Mesodermal cell (in vitro differentiated cells): ENCODE results near the gene CRACR2A.

ENCODE experiments used
- H3K27ac ChIP-seq: 2 replicates; pipeline ENCODE4 v1.7.0; 2013; ENCODE audit warnings: mild to moderate bottlenecking, low read depth, low read length, moderate library complexity; ENCODE audit not compliant: severe bottlenecking
- H3K36me3 ChIP-seq: 2 replicates; pipeline ENCODE4 v1.7.1; 2013; ENCODE audit warnings: mild to moderate bottlenecking, low read length, moderate library complexity; ENCODE audit not compliant: control insufficient read depth, insufficient read depth
- H3K4me1 ChIP-seq: one replicate; pipeline ENCODE4 v1.7.1; 2013; ENCODE audit warnings: mild to moderate bottlenecking, low read length; ENCODE audit not compliant: insufficient read depth, control insufficient read depth, poor library complexity, severe bottlenecking
- H3K4me3 ChIP-seq: 2 replicates; pipeline ENCODE4 v1.7.0; 2013; ENCODE audit warnings: low read length, control low read depth, mild to moderate bottlenecking; ENCODE audit not compliant: insufficient read depth, poor library complexity, severe bottlenecking; ENCODE audit errors: extremely low read depth
- H3K9me3 ChIP-seq: 2 replicates; pipeline ENCODE4 v1.7.1; 2013; ENCODE audit warnings: mild to moderate bottlenecking, low read length, moderate library complexity; ENCODE audit not compliant: control insufficient read depth
- WGBS, 2 experiments: methylation state at CpG; one replicate each; pipeline ENCODE4 v1.1.5; 2013; ENCODE audit warnings: missing lambda C conversion rate in 2 of 2; ENCODE audit not compliant: insufficient coverage in 2 of 2; 5-methylcytosine and 5-hydroxymethylcytosine counted together

CRACR2A gene

DNA sequence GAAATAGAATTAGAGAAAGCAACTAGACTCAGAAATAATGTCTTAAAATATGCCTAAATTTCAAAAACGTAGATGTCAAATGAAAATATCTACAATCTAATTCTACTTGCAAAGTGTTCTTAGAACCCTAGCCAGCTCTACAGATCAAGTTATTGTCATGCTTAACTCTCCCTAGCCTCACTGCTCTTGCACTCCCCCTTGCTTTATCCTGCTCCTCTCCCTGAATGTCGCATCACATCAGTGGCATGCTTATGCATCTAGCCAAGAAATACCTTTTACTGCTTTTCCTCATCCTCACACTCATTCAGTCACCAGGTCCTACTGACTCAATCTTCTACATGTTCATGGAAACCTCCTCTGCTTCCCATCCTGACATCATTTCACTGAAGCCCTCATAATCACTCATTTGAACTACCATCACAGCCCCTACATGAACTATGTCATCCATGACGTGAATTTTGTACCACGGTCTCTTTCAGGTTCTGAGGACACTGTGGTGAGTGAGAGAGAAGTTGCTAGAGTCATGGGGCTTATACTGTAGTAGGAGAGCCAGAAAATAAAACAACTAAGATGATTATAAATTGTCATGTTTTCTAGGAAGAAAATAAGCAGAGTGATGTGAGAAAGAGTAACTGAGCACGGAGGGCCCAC lies 22.6 kb upstream of the CRACR2A start:
- no peaks in the 10 kb centered on the region for H3K4me1 ChIP-seq
- no peak overlapping the region for H3K4me3 ChIP-seq
- 64 to 75% methylated on average over 2 of the region's 5 CpGs for WGBS, 2 experiments
- H3K9me3 ChIP-seq, result no peaks in the 10 kb centered on the region
- H3K27ac ChIP-seq, result no peak overlapping the region
- H3K36me3 ChIP-seq, result no peaks in the 10 kb centered on the region

DNA sequence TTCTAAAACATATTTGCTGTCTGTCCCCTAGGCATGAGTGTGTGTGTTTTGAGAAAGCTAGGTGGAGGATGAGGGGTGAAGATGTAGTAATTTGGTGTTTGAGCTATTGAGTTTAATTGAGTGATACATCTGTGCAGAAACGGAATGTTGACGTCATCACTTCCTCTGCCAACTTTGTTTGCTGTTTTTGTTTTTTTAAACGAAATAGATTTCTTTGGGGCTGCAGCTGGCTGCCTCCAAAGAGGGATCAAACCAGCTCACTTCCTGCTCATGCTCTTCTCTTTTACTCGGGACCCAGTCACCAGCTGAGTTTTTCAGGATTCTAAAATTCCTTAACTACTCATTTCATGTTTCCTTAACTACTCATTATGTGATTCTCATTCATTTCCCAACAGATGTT lies 19.5 kb upstream of the CRACR2A start:
- Histone ChIP-seq H3K4me3 (no peak overlapping the region), H3K27ac (no peak overlapping the region), H3K36me3 (no peaks in the 10 kb centered on the region), H3K4me1 (no peaks in the 10 kb centered on the region), H3K9me3 (no peaks in the 10 kb centered on the region)
- 81 to 85% methylated on average over 3 to 4 of the region's 4 CpGs for WGBS, 2 experiments

DNA sequence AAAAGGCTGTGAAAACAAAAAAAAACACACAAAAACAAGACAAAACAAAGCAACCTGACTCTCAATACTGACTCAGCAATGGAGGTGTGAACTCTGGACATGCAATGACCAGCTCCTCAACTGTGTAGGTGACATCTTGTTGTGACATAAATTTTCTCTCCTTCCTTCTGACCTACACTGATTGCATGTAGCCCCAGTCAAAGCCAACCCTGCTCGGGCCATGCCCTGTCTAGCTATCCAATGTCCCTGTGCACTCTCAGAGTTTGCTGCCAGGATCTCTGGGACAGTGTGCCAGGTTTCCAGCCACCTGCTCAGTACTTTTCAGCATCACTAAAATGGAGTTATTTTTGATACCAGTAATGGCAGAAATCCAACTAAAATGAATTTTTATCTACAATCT lies 18.9 kb upstream of the CRACR2A start:
- 100% methylated on average over 1 of the region's 1 CpG; no CpG with 5 or more reads in 1 of the 2 experiments for WGBS, 2 experiments
- no peak overlapping the region for H3K27ac ChIP-seq
- no peaks in the 10 kb centered on the region for H3K36me3 ChIP-seq
- H3K9me3 ChIP-seq, result no peaks in the 10 kb centered on the region
- H3K4me1 ChIP-seq, result no peaks in the 10 kb centered on the region
- H3K4me3 ChIP-seq, result no peak overlapping the region

DNA sequence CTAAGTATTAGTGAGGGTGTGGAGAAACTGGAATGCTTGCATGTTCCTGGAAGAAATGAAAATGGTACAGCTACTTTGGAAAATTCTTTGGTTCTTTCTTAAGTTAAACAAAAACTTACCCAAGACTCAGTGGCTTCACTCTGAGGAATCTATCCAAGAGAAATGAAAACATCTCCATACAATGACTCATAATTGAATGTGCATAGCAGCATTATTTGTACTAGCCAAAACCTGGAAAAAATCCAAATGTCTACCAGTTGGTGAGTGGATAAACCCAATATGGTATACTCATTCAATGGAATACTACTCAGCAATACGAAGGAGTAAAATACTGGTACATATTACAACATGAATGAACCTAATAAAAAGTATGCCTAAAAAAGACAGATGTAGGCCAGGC lies 18.0 kb upstream of the CRACR2A start:
- Histone ChIP-seq H3K4me1 (no peaks in the 10 kb centered on the region), H3K9me3 (no peaks in the 10 kb centered on the region), H3K36me3 (no peaks in the 10 kb centered on the region), H3K4me3 (no peak overlapping the region), H3K27ac (no peak overlapping the region)
- WGBS, 2 experiments, result 100% methylated on average over 1 of the region's 1 CpG; no CpG with 5 or more reads in 1 of the 2 experiments

DNA sequence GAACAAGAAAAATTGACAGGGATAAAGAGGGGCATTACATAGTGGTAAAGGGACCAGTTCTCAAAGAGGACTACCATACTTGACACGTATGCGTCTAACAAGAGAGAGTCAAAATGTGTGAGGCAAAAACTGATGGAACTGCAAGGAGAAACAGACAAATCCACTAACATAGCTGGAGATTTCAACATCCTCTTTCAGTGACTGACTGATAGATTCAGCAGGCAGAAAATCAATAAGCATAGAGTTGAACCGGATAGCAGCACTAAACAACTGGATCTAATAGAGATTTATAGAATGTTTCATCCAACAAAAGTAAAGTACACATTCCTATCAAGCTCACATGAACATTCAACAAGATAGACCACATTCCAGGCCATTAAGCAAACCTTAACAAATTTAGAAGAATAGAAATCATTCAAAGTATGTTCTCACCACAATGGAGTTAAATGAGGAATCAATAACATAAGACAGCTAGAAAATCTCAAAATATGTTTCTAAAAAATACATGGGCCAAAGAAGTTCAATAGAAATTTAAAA lies 16.1 kb upstream of the CRACR2A start:
- Histone ChIP-seq H3K9me3 (no peaks in the 10 kb centered on the region), H3K4me1 (no peaks in the 10 kb centered on the region), H3K4me3 (no peak overlapping the region), H3K27ac (no peak overlapping the region), H3K36me3 (no peaks in the 10 kb centered on the region)
- WGBS, 2 experiments, result 94 to 100% methylated on average over 2 to 3 of the region's 3 CpGs

DNA sequence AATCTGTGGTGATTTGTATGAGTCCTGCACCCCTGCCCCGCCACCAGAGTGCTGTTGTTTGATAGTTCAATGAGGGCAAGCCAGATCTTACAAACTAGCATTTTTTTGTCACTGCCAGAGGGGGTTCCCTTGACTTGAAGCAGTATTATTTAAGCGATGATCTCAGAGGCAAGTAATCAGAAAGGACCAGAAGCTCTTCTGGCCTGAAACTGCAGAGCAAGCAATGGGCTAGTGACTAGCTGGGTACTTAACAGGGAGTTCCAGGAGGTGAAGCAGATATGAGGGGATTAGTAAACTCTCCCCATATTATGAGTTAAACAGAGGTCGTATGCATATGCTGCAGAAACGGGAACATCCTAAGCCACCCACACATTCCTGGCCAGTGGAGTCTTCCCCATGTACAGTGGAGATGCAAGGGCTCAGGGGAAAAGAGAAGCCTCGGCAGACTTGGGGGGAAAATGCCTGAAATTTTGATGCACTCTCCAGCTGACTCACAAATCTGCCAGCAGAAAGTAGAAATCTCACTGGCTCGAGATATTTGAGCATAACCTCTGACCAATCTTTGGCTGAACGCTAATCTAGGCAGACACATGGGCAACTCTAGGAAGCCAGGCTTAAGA lies 8.3 kb upstream of the CRACR2A start:
- Histone ChIP-seq H3K4me1 (no peaks in the 10 kb centered on the region), H3K36me3 (no peaks in the 10 kb centered on the region), H3K9me3 (no peaks in the 10 kb centered on the region), H3K4me3 (no peak overlapping the region), H3K27ac (no peak overlapping the region)
- WGBS, 2 experiments, result 73 to 85% methylated on average over 5 of the region's 7 CpGs

DNA sequence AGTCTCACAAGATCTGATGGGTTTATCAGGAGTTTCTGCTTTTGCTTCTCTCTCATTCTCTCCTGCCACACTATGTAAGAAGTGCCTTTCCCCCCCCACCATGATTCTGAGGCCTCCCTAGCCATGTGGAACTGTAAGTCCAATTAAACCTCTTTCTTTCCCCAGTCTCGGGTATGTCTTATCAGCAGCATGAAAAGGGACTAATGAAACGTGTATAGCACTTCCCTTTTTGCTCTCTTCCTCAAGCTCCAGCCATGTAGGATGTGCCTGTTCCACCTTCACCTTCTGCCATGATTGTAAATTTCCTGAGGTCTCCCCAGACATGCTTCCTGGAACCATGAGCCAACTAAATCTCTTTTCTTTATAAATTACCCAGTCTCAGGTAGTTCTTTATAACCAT lies 7.0 kb upstream of the CRACR2A start:
- Histone ChIP-seq H3K27ac (no peak overlapping the region), H3K36me3 (no peaks in the 10 kb centered on the region), H3K9me3 (no peaks in the 10 kb centered on the region), H3K4me3 (no peak overlapping the region), H3K4me1 (no peaks in the 10 kb centered on the region)
- WGBS, 2 experiments, result 92 to 98% methylated on average over 2 of the region's 2 CpGs

DNA sequence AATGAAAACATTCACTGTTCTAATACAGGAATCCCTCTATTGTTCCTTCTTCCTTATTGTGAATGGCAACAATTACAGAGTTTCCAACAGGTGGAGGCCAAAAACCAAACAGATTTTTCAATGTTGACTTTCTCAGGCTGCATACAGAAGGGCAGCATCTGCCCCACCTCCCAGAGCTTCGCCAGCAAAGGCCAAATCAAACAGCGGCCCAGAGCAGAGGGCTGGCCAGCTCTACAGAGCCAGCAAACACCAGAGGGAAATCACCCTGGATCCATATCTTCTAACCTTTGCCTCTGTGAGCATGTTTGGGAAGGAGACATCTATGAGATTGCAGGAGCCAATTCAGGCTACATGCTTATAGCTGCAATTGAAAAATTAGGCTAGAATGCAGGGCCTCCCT lies 4.4 kb upstream of the CRACR2A start:
- peaks cover 5% of the 10 kb centered on the region for H3K4me1 ChIP-seq
- 83% methylated on average over 1 of the region's 2 CpGs; no CpG with 5 or more reads in 1 of the 2 experiments for WGBS, 2 experiments
- no peaks in the 10 kb centered on the region for H3K36me3 ChIP-seq
- no peak overlapping the region for H3K27ac ChIP-seq
- no peaks in the 10 kb centered on the region for H3K9me3 ChIP-seq
- no peak overlapping the region for H3K4me3 ChIP-seq

DNA sequence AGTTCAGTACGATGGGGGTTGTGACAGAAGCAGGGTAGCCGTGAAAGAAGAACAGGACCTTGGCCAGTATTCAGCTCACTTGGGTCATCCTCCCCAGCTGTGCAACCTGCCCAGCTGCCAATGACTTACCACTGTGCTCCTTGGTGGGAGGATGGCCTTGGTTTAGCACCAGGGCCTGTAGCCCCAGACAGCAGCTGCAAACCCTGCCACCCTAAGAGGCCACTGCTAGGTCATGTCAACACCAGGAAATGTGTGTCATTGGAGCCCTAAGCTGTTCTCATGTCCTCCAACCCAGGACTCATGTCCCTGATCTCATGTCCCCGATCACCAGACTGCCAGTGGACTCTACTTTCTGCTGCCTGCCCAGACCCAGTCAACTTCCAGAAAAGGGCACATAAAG lies 3.0 kb upstream of the CRACR2A start:
- no peaks in the 10 kb centered on the region for H3K36me3 ChIP-seq

DNA sequence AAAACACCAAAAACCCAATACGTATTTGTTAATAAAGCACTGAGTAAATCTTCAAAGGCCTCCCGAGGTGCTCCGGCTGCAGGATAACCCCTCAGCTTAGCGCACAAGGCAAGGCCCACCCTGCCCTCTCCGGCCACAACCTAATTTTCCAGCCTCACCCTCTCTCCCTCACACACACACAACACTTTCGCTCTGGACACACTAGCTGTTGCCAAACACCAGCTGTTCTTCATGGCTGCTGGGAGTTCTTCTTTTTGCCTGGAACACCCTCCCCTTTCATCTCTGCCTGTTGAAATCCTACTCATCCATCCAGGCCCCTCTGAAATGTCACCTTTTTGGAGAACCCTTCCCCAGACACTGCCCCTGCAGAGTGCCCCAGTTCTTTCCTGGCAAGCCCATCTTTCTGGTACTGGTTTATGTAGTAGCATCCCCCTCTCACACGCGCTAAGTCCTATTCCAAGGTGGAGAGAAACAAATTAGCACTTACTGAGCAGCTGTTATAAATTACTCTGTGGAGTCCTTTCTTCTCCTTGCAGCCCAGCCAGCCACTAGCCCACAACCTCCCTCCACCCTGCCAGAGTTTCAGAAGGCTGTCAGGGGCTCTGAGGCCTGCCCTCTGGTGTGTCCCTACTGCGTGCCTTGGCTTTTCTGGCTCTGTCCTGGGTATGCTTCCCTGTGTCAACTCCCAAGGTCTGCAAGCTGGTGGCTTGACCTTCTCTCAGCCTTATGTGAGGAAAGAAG lies 805 bp upstream of the CRACR2A start:
- WGBS, 2 experiments, result 82 to 89% methylated on average over 7 to 8 of the region's 9 CpGs
- Histone ChIP-seq H3K36me3 (no peaks in the 10 kb centered on the region), H3K4me3 (no peak overlapping the region)

More for the DNA sequence above, 3.0 kb upstream of the CRACR2A start:
- no peaks in the 10 kb centered on the region for H3K9me3 ChIP-seq
- no peak overlapping the region for H3K27ac ChIP-seq
- 100% methylated on average over 2 to 3 of the region's 3 CpGs for WGBS, 2 experiments
- peaks cover 8% of the 10 kb centered on the region for H3K4me1 ChIP-seq
- no peak overlapping the region for H3K4me3 ChIP-seq

More for the DNA sequence above, 805 bp upstream of the CRACR2A start:
- Histone ChIP-seq H3K27ac (no peak overlapping the region), H3K4me1 (peaks cover 8% of the 10 kb centered on the region), H3K9me3 (no peaks in the 10 kb centered on the region)
